SIG-M5 treated with dmso at 0.1 percent for 504 hours (cell line): Measurements from ENCODE around the gene LHFPL3.
A peak's percentile ranks its signal among the peaks of the same experiment; 100 is the strongest.
"Not testable (repeated sequence)": the region's sequence is repeated elsewhere in the genome, so short reads cannot be mapped to it uniquely, and the experiment has no call there.

Experiments
- DNase-seq: peaks from one replicate; lab custom pipeline; 2025; ENCODE audit not compliant: unreplicated experiment; lab: John Stamatoyannopoulos, UW

The LHFPL3 gene

DNA sequence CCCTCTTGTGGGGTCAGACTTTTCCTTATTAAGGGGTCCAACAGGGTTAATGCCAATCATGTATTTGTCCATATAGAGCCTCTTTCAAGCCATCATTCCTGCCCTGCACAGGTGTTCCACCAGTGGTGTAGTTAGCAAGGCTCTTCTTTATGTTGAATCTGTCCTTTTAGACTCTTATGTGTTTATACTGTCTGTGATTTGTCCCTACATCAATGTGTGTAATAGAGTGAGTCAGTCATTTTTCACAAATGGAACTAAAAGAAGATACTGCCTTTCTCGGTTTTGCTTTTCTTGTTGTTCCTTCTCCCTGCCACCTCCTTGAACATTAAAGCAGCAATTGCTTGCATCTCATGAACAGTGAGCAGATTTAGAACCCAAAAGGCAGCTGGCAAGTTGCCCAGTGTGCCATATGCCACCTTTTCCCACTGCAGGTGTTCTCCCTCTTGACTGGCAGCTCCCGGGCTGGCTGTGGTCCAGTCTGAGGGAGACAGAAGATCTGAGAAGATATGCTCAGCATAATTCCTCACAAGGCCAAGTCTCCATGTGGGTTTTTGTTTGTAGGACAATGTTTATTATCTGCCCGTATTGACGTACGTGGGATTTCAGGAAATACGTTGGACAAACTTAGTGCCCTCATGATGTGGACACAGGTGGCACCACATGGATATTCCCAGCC, 154.1 kb downstream of the LHFPL3 start:
- DNase-seq: no peak

DNA sequence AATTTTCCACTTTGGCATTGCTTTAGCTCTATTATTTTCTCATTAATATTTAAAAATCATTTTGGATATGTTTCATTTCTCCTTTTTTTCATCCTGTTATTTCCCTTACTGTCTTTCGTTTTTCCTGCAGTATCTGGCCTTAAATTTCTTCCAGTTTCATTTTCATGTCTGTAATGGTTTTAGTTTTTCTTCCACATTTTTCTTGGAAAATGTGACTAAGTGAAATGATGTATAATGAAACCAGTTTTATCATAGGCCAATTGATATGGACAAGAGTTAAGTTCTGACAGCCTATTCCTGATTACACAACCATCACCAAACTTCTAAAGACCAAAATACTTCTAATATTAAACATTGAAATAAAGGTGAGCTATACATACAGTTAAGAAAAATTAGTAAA, 158.5 kb downstream of the LHFPL3 start:
- no peak for DNase-seq

- no peak for DNase-seq
Measured at GRCh38 chr7:104487642-104488041, 159.2 kb downstream of the LHFPL3 start.

DNA sequence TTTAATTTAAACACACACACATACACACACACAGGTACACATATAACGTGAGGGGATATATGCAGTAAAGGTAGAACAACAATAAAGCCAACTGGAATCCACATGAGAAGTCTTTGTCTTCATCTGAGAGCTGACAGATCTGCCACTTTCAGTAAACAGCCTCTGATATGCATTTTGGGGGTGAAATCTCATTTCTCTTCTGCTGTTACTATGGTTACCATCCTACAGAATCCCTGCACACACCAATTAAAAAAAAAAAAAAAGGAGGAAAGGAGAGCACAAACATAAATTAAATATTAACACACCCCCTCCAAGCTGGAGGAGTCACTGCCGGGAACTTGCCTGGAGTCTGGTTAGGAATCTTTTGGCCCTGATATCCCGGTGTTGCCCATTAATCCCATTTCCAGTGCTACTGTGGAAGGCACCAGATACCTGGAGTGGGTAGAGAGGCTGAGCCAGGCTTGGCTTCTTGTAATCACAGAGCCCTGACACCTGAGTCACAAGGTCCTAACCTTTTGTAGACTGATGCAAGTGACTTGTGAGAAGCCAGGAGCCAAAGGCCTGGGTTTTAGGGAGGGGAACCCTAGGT, 169.1 kb downstream of the LHFPL3 start:
- no peak for DNase-seq

- no peak for DNase-seq
Measured at GRCh38 chr7:104499975-104500374, 171.6 kb downstream of the LHFPL3 start.

- DNase-seq: no peak
Measured at GRCh38 chr7:104509874-104510273, 181.5 kb downstream of the LHFPL3 start.

- DNase-seq: no peak
Measured at GRCh38 chr7:104524853-104525252, 196.4 kb downstream of the LHFPL3 start.

DNA sequence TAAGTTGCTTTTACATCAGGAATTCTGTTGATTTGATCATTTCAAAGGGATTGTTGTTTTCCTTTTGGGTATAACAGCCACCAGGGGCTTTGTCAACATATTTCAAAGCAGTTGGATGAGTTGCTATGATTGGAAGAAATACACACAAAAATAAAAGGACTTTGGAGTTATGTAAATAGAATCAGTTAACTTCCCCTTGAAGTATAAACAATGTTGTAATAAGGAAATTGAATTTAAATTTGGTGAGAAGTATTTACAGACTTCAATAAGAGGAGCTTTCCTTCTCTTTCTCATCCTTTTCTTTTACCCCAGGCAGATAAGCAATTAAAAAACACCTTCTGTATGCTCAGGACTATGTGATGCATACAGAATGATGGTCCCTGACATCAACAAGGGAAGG, 199.7 kb downstream of the LHFPL3 start:
- DNase-seq: no peak

GRCh38 chr7:104529567-104529966, 201.2 kb downstream of the LHFPL3 start:
- DNase-seq: no peak

GRCh38 chr7:104530251-104530650, 201.8 kb downstream of the LHFPL3 start:
- no peak for DNase-seq

DNA sequence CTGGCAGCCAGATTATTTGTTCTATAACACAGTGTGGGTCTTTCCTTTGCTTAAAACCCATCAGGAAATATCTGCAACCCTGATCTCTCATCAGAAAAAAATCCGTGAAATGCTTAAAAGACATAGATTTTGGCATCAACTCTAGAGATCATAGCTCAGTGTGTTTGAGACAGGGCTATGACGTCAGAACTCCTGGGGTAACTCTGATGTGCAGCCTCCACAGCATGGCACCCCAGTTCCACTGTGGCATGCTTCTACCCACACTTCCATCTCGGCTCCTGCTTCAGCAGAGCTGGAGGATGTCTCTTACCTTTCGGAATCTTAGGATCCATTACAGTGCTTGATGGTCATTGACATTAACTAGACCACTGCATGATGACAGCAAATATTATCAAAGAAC, 205.7 kb downstream of the LHFPL3 start:
- no peak for DNase-seq

- no peak for DNase-seq
Measured at GRCh38 chr7:104535841-104536240, 207.4 kb downstream of the LHFPL3 start.

DNA sequence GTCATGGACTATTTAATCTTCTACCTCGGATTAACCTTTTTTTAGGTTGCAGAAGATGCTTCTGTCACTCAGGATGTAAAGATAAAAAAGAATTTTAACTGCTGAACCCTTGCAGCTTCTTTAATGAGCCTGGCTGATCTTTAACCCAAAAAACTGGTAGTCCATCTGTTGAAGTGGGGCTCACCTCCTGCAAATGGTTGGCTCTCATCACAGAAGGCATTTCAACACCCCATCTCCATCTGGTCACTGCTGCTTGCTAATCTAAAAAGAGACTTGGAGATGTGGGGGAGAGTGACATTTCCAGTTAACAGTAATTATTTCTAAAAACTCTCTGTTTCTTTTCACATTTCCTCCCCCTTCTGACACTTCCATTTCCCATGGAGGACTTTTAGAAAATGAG, 208.6 kb downstream of the LHFPL3 start:
- no peak for DNase-seq

- DNase-seq: no peak
Measured at GRCh38 chr7:104538152-104538551, 209.7 kb downstream of the LHFPL3 start.

- no peak for DNase-seq
Measured at GRCh38 chr7:104541897-104542296, 213.5 kb downstream of the LHFPL3 start.

GRCh38 chr7:104548861-104549260, 220.5 kb downstream of the LHFPL3 start:
- peak; percentile 29 for DNase-seq

- no peak for DNase-seq
Measured at GRCh38 chr7:104550362-104550761, 222.0 kb downstream of the LHFPL3 start.

DNA sequence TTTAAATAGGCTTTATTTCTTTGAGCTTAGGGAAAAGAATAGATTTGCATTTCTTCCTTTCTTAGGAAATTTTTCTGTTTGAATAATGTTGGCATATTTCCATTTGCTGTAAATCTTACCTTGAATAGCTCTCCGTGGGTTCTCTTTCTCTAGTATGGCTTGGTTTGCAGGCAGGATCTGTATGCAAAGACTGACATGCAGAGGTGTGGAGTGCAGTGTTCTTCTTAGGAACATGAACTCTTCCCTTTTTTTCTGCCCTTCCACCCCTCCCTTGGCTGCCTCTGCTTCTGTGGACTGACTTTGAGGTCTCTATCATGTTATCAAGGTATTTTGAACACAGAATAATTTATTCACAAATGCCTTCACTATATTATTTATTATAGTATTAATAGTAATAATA, 222.8 kb downstream of the LHFPL3 start:
- DNase-seq: no peak

DNA sequence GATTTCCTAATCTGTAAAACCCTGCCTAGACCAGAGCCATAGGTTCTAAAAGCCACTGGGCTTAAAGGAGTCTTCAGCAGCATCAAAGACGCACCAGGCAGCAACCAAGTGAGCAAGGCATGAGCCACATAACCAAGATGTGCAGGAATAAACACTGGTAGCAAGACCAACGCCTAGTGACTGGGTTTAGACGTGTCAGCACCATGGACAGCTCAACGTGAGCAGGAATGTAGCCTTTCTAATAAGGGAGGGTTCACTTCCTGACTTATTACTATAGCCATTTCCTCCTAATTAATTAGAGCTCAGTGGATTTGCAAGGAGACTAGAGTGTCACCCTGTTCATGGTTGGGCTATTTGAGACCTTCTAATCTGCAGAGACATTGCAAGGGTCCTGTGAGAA, 223.7 kb downstream of the LHFPL3 start:
- peak; percentile 22 for DNase-seq

DNA sequence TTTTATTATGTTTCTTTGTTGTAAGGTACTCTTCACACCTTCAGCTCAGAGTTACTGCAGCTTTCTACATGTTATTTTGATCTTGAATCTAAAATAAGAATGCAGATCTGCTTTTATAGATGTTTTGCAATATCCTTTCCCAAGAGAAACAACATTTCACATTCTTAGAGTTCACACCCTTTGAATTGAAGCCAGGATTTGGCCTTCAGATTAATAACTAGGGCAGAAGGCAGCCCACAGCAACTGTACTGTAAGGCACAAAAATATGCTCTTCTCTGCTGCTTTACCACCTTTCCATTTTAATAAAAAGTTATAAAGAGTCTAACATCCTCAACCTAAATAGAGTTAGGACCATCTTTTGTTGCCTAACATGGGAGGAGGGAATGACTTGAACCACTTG, 224.7 kb downstream of the LHFPL3 start:
- DNase-seq: no peak

DNA sequence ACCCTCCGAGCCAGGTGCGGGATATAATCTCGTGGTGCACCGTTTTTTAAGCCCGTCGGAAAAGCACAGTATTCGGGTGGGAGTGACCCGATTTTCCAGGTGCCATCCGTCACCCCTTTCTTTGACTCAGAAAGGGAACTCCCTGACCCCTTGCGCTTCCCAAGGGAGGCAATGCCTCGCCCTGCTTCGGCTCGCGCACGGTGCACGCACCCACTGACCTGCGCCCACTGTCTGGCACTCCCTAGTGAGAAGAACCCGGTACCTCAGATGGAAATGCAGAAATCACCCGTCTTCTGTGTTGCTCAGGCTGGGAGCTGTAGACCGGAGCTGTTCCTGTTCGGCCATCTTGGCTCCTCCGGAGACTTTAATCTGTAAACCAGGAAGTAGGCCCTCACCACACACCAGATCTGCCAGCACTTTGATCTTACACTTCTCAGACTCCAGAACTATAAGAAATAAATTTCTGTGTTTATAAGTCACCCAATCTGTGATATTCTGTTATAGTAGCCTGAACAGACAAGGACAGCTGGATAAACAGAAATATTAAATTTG, 235.0 kb downstream of the LHFPL3 start:
- not testable (repeated sequence) for DNase-seq

DNA sequence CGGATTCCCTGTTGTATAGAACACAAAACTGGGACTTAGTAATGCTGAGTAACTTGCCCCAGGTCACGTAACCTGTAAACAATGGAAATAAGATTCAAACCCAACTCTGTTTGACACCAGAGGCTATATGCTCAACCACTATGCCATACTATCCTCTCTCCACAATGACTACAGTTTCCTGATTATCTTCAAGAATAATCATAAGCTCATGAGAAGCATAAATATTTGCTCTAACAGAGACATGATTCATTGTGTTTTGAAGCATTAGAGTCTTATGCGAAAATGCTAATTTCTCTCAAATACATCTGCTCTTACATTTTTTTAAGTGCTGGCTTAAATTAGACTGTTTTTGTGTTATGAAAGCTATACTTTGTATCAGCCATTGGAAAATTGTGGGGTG, 241.3 kb downstream of the LHFPL3 start:
- DNase-seq: no peak

DNA sequence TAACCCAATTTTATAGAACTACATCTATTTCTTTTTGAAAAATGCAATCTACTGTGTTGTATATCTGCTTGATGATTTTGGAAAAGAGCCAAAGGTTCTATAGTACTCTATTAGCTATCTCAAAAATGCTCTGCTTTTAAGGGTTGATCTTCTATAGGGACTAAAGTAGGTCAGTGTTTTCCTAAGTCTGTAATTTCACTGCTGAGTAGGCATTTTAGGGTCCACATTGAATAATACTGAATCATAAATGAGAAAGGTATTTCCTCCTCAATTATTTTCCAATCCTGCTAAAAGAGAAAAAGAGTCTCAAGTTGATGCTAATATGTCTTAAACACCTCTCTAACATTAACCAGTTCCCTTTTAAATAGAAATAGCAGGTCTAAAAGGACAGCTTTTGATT, 244.2 kb downstream of the LHFPL3 start:
- no peak for DNase-seq
